ENCODE measurements around the gene ZC3H11A.
"Not testable (repeated sequence)": the region's sequence is repeated elsewhere in the genome, so short reads cannot be mapped to it uniquely, and the experiment has no call there.

Gene ZC3H11A

GRCh38 chr1:203778789-203779188 lies 16.6 kb upstream of the ZC3H11A start:
- in situ Hi-C loops (cut with MboI; ENCODE audit: low sequenced_read_pairs): no loop called here

GRCh38 chr1:203781962-203782361 lies 13.5 kb upstream of the ZC3H11A start:
- in situ Hi-C loops (cut with MboI; ENCODE audit: low sequenced_read_pairs): no loop called here

- in situ Hi-C loops (cut with MboI; ENCODE audit: low sequenced_read_pairs): no loop called here
Measured at GRCh38 chr1:203789966-203790365, 5.5 kb upstream of the ZC3H11A start.

GRCh38 chr1:203791498-203791897 lies 3.9 kb upstream of the ZC3H11A start:
- in situ Hi-C loops (cut with MboI; ENCODE audit: low sequenced_read_pairs): no loop called here

GRCh38 chr1:203792486-203792885 lies 2.9 kb upstream of the ZC3H11A start:
- in situ Hi-C loops (cut with MboI; ENCODE audit: low sequenced_read_pairs): no loop called here

- in situ Hi-C loops (cut with MboI; ENCODE audit: low sequenced_read_pairs): not testable (repeated sequence)
Measured at GRCh38 chr1:203793561-203793960, 1.9 kb upstream of the ZC3H11A start.

- in situ Hi-C loops (cut with MboI; ENCODE audit: low sequenced_read_pairs): no loop called here
Measured at GRCh38 chr1:203794764-203795440, 521 bp upstream of the ZC3H11A start.

- in situ Hi-C loops (cut with MboI; ENCODE audit: low sequenced_read_pairs): no loop called here
Measured at GRCh38 chr1:203796236-203796605, 798 bp downstream of the ZC3H11A start.

GRCh38 chr1:203797216-203797615 lies 1.8 kb downstream of the ZC3H11A start:
- in situ Hi-C loops (cut with MboI; ENCODE audit: low sequenced_read_pairs): no loop called here

GRCh38 chr1:203797948-203798655 lies 2.7 kb downstream of the ZC3H11A start:
- in situ Hi-C loops (cut with MboI; ENCODE audit: low sequenced_read_pairs): no loop called here

GRCh38 chr1:203799157-203799556 lies 3.7 kb downstream of the ZC3H11A start:
- in situ Hi-C loops (cut with MboI; ENCODE audit: low sequenced_read_pairs): no loop called here

GRCh38 chr1:203799971-203800370 lies 4.5 kb downstream of the ZC3H11A start:
- in situ Hi-C loops (cut with MboI; ENCODE audit: low sequenced_read_pairs): no loop called here

- in situ Hi-C loops (cut with MboI; ENCODE audit: low sequenced_read_pairs): no loop called here
Measured at GRCh38 chr1:203805689-203806088, 10.3 kb downstream of the ZC3H11A start.

GRCh38 chr1:203807196-203807595 lies 11.8 kb downstream of the ZC3H11A start:
- in situ Hi-C loops (cut with MboI; ENCODE audit: low sequenced_read_pairs): no loop called here

GRCh38 chr1:203813581-203814341 lies 18.3 kb downstream of the ZC3H11A start:
- in situ Hi-C loops (cut with MboI; ENCODE audit: low sequenced_read_pairs): no loop called here

GRCh38 chr1:203818399-203818798 lies 23.0 kb downstream of the ZC3H11A start:
- in situ Hi-C loops (cut with MboI; ENCODE audit: low sequenced_read_pairs): no loop called here

GRCh38 chr1:203823306-203823705 lies 27.9 kb downstream of the ZC3H11A start:
- in situ Hi-C loops (cut with MboI; ENCODE audit: low sequenced_read_pairs): no loop called here

GRCh38 chr1:203826175-203826574 lies 30.8 kb downstream of the ZC3H11A start:
- in situ Hi-C loops (cut with MboI; ENCODE audit: low sequenced_read_pairs): loop anchor here (25.0 kb wide), 1 partner anchor 1064 kb away; no protein-coding TSS in a partner anchor

- in situ Hi-C loops (cut with MboI; ENCODE audit: low sequenced_read_pairs): loop anchor here (25.0 kb wide), 1 partner anchor 1066 kb away; no protein-coding TSS in a partner anchor
Measured at GRCh38 chr1:203828002-203828401, 32.6 kb downstream of the ZC3H11A start.

- in situ Hi-C loops (cut with MboI; ENCODE audit: low sequenced_read_pairs): loop anchor here (25.0 kb wide), 1 partner anchor 1066 kb away; no protein-coding TSS in a partner anchor
Measured at GRCh38 chr1:203828503-203828902, 33.1 kb downstream of the ZC3H11A start.

- in situ Hi-C loops (cut with MboI; ENCODE audit: low sequenced_read_pairs): loop anchor here (25.0 kb wide), 1 partner anchor 1067 kb away; no protein-coding TSS in a partner anchor
Measured at GRCh38 chr1:203829247-203829646, 33.8 kb downstream of the ZC3H11A start.
